ES-I3 (cell line): ENCODE results near the gene ZFP30.
A peak's percentile ranks its signal among the peaks of the same experiment; 100 is the strongest.
"Not testable (repeated sequence)": the region's sequence is repeated elsewhere in the genome, so short reads cannot be mapped to it uniquely, and the experiment has no call there.

ENCODE experiments used
- H3K36me3 ChIP-seq: 2 replicates; pipeline ENCODE4 v1.6.1; 2013; ENCODE audit warnings: mild to moderate bottlenecking, low read length, control low read depth, moderate library complexity; ENCODE audit not compliant: insufficient read depth
- H3K4me1 ChIP-seq: 2 replicates; pipeline ENCODE4 v1.6.1; 2013; ENCODE audit warnings: mild to moderate bottlenecking, control low read depth, low read length; ENCODE audit not compliant: insufficient read depth
- H3K9ac ChIP-seq: 2 replicates; pipeline ENCODE4 v1.6.1; 2013; ENCODE audit warnings: low read depth, mild to moderate bottlenecking, low read length, moderate library complexity
- H3K9me3 ChIP-seq: 2 replicates; pipeline ENCODE4 v1.6.1; 2013; ENCODE audit warnings: mild to moderate bottlenecking, low read length, moderate library complexity; ENCODE audit not compliant: control insufficient read depth, insufficient read depth

Gene ZFP30

DNA sequence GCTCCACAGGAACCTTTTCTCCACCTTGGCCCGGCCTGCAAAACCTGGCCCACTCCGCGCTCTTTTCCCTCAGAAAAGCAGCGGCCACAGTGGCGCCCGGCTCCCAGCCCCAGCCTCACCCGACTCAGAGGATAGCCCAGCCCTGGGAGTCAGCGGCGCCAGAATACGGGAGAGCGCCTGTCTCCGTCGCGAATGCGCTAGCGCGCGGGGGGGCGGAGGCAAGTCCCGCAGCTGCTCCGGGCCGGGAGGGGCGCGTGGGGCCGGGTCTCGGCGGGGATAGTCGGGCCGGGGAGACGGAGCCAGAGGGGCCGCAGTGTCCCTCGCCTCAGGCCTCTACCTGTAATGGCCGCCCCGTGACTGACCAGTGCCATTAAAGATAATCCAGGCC is at the start of gene ZFP30:
ZFP30 (minus strand) TSS at position 165 of the 388 bp plus-strand sequence. CDS start 7,643 bp downstream, outside the sequence.
- Histone ChIP-seq H3K4me1 (no peaks in the 10 kb centered on the region), H3K9me3 (no peaks in the 10 kb centered on the region), H3K36me3 (no peaks in the 10 kb centered on the region), H3K9ac (peak within 1 kb of the TSS; percentile 91)

DNA sequence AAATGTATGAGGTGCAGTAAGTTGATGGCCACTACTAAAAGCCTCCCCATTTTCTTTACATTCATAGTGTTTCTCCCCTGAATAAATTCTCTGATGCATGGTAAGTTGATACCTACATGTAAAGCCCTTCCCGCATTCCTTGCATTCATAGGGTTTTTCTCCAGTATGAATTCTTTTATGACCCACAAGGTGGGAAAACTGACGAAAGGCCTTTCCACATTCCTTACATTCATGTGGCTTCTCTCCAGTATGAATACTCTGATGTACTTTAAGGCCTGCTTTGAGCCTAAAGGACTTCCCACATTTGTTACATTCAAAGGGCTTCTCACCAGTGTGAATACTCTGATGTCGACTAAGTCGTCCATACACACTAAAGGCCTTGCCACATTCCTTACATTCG is 43.8 kb upstream of the ZFP30 start:
- Histone ChIP-seq H3K4me1 (no peaks in the 10 kb centered on the region), H3K9me3 (peaks cover 15% of the 10 kb centered on the region; the same call in 1 of the 2 replicates), H3K9ac (no peak overlapping the region), H3K36me3 (peaks cover 16% of the 10 kb centered on the region)

DNA sequence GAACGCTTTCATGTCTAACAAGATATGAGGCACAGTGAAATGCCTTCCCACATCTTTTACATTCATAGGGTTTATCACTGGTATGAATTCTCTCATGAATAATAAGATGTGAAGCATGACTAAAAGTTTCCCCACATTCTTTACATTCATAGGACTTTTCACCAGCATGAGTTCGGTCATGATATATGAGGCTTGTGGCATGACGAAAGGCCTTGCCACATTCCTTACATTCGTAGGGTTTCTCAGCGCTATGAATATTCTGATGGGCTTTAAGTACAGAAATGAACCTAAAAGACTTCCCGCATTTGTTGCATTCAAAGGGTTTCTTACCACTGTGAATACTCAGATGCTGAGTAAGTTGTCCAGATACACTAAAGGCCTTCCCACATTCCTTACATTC is 43.0 kb upstream of the ZFP30 start:
- no peaks in the 10 kb centered on the region for H3K4me1 ChIP-seq
- H3K9ac ChIP-seq: no peak overlapping the region
- H3K9me3 ChIP-seq: peaks cover 15% of the 10 kb centered on the region; the same call in 1 of the 2 replicates
- H3K36me3 ChIP-seq: peaks cover 16% of the 10 kb centered on the region

DNA sequence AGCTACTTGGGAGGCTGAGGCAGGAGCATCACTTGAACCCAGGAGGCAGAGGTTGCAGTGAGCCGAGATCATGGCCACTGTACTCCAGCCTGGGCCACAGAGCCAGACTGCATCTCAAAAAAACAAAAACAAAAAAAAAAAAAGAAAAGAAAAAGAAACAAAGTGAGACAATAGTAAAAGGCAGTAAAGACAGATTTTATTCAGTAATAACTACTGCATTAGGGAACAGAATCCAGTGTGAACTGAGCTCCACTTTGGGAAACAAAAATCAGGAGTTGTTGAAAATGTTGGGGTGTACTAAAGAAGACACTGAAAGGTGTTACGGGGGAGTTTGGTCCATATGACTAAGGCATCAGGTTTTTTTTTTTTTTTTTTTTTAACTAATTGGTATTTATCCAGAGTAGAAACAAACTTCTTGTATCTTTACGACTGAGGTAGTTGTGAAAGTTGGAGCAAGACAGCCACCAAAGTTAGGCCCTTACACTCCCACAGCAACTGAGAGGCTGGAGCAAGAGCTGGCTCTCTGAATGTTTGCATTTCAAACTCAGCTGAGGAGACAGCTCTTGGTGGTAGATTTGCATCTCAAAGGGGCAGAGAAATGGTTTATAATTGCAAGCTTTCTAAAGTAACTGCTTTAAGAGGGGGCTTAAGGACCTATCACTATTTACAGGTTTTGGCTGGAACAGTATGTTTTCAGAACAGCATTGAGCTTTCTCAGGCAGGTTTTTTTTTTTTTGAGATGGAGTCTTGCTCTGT is 40.1 kb upstream of the ZFP30 start:
- Histone ChIP-seq H3K9me3 (peaks cover 15% of the 10 kb centered on the region), H3K36me3 (peaks cover 16% of the 10 kb centered on the region), H3K9ac (no peak overlapping the region), H3K4me1 (no peaks in the 10 kb centered on the region)

DNA sequence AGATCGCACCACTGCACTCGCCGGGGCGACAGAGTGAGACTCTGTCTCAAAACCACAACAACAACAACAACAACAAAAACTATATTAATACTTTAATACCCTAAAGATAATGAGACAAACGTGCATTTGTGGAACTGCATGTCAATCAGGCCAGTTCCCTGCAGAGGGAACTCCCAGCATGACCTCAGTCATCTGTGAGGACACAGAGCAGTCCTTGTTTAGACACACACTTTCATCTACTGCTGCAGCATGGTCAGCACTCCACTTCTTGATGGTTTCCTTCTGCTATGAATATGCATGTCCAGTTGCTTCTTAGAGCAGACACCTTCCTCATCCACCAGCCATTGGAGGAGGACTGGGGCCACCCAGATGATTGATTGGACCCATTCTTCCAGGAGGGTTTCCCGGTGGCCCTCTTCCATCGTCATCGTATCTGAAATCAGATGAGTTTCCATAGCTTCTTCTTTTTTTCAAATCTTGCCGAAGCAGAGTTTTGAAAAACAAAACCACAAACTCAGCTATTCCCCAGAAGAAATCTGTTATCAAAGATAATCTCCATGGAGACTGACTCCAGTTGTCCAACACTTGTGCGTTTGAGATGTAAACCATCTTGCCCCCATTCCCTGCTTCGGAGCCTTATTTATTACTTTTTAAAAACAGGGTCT is 37.8 kb upstream of the ZFP30 start:
- Histone ChIP-seq H3K9me3 (peaks cover 3% of the 10 kb centered on the region), H3K4me1 (no peaks in the 10 kb centered on the region), H3K36me3 (peaks cover under 1% of the 10 kb centered on the region), H3K9ac (no peak overlapping the region)

DNA sequence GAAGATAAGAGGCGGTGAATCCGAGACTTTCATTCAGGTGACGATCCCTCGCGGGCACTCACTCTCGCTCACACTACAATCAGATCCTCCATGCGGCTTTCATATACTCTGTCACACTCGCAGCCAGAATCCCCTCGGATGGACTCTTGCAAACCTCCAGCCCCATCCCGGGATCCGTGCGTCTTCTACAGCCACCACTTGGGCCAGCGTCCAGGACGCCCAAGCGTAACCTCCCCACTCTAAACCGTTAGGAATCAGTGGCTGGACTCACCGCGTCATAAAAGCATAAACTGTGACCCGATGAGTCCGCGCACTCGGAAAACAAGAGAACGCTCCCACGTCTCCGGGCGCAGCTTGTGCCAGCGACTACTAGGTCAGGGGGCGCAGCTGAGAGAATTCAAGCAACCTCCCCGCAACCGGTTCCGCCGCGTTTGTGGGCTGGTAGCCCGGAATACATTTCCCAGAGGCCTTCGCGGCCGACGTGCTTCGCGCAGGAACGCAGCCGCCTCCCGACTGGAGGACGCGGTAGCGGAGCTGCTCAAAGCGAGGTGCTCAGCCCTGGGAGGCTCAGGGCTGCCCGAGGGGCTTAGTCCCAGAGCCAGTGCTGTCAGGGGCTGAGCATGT is 36.7 kb upstream of the ZFP30 start:
- Histone ChIP-seq H3K9me3 (no peaks in the 10 kb centered on the region; the same call in 1 of the 2 replicates), H3K9ac (peak overlapping the region; percentile 70), H3K4me1 (no peaks in the 10 kb centered on the region), H3K36me3 (no peaks in the 10 kb centered on the region)

DNA sequence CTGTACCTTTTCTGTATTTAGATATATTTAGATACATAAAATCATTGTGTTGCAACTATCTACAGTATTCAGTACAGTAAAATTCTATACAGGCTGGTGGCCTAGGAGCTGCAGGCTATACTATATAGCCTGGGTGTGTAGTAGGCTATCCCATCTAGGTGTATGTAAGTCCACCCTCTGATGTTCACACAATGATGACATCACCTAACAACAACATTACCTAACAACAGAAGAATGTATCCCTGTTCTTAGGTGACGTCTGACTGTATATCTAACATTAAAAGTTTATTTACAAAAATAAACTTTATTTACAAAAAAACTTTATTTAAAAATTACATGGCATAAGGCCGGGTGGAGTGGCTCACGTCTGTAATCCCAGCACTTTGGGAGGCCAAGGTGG is 28.3 kb upstream of the ZFP30 start:
- H3K9me3 ChIP-seq: peaks cover 4% of the 10 kb centered on the region; the same call in 1 of the 2 replicates
- no peaks in the 10 kb centered on the region for H3K4me1 ChIP-seq
- H3K9ac ChIP-seq: no peak overlapping the region
- H3K36me3 ChIP-seq: no peaks in the 10 kb centered on the region

DNA sequence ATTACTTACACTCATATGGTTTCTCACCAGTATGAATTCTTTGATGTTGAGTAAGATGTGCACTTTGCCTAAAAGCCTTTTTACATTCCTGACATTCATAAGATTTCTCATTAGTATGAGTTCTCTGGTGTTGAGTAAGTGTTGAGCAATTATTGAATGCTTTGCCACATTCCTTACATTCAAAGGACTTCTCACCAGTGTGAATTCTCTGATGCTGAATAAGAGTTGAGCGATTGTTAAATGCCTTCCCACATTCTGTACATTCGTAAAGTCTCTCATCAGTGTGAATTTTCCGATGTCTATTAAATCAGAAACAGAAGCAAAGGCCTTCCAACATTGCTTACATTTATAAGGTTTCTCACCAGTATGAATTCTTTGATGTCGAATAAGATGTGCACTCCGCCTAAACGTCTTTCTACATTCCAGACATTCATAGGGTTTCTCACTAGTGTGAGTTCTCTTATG is 14.2 kb upstream of the ZFP30 start:
- Histone ChIP-seq H3K9me3 (peaks cover 18% of the 10 kb centered on the region), H3K9ac (no peak overlapping the region), H3K36me3 (no peaks in the 10 kb centered on the region), H3K4me1 (no peaks in the 10 kb centered on the region)

DNA sequence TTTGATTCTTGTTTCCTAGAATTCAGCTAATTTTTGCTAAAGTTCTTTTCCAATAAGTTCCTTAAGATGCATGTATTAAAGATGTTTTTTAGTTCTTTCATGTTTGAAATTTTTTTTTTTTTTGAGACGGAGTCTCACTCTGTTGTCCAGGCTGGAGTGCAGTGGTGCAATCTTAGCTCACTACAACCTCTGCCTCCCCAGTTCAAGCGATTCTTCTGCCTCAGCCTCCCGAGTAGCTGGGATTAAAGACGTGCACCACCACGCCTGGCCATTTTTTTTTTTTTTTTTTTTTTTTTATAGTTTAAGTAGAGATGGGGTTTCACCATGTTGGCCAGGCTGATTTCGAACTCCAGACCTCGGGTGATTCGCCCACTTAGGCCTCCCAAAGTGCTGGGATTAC is 1.9 kb upstream of the ZFP30 start:
- not testable (repeated sequence) for H3K36me3 ChIP-seq, H3K9ac ChIP-seq, H3K9me3 ChIP-seq, H3K4me1 ChIP-seq

DNA sequence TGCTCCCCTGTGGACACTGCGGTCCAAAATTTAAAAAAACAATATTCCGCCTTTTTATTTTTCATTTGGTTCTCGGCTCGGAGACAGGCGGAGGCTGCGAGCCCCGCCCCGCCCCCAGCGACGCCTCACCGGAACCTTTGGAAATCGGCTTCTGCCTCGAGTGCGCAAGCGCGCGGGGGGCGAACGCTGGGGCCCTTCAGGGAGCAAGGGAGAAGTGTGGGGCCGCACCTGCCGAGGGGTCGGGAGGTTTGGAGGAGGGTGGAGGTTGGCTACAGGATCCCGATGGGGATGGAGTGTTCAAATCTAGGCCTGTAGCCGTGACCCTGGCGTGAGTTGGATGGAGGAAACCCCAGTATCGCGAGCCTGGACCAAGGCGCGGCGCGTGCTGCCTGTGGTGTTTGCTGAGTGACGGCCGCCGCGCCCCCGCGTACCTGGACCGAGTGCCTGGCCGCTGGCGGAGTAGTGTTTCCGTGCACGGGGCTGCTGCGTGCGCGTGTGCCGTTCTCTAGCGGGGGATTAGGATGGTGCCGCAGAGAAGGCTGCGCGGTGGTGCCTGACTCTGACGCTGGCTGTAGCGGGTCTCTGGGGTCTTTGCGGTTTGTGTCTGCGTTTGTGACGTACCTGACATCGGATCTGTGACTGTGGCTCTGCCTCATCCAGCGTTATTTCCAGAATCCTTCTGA is 565 bp upstream of the ZFP30 start:
- Histone ChIP-seq H3K9ac (peak overlapping the region; percentile 91), H3K36me3 (no peaks in the 10 kb centered on the region), H3K9me3 (no peaks in the 10 kb centered on the region), H3K4me1 (no peaks in the 10 kb centered on the region)

DNA sequence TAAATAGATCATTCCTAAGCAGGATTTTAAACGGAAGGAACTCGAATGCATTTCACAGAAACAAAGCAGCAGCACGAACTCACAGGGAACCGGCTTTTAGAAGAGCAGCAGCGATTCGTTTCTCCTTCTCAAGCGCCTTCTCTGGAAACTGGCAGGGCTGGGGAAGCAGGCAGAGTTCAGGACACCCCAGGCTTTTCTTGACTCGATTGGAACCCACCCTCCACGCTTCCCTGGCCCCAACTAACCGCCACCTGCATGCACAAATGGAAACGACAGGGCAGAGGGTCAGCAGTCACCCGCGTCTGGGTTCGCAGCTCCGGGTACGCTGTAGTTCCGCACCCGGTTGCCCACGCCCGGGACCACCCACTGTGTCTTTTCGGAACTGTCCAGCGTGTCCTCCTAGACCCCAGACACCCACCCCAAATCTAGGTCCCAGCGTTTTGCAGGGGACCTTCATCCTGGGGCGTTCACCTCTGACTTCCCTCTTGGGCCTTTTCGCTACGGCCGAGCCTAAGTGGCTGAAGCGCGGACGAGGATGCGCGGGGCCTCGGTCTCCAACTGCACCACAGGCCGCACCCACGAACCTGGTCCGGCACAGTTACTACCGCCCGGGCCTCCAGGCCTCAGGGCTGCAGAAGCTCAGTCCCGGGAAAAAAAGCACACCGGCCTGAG is 500 bp downstream of the ZFP30 start:
- Histone ChIP-seq H3K9ac (peak overlapping the region; percentile 91), H3K4me1 (no peaks in the 10 kb centered on the region), H3K36me3 (no peaks in the 10 kb centered on the region), H3K9me3 (no peaks in the 10 kb centered on the region)

DNA sequence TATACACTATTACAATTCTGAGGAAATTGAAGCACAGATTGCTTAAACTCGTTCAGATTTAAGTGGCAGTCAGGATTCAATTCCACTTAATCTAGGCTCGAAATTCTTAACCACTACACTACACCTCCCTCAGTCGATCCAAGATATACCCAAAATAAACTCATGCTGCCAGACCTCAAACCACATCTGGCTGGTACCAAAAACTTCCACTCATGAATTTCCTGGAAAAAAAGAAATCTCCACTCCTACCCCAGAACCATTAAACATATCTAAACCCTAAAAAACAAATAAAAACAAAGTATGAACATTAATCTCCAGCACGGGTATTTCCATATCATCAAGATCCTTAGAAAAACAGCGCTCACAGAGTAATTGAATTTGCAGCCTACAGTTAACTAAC is 1.1 kb downstream of the ZFP30 start:
- H3K4me1 ChIP-seq: no peaks in the 10 kb centered on the region
- H3K9ac ChIP-seq: peak overlapping the region; percentile 91
- H3K9me3 ChIP-seq: no peaks in the 10 kb centered on the region
- H3K36me3 ChIP-seq: no peaks in the 10 kb centered on the region

DNA sequence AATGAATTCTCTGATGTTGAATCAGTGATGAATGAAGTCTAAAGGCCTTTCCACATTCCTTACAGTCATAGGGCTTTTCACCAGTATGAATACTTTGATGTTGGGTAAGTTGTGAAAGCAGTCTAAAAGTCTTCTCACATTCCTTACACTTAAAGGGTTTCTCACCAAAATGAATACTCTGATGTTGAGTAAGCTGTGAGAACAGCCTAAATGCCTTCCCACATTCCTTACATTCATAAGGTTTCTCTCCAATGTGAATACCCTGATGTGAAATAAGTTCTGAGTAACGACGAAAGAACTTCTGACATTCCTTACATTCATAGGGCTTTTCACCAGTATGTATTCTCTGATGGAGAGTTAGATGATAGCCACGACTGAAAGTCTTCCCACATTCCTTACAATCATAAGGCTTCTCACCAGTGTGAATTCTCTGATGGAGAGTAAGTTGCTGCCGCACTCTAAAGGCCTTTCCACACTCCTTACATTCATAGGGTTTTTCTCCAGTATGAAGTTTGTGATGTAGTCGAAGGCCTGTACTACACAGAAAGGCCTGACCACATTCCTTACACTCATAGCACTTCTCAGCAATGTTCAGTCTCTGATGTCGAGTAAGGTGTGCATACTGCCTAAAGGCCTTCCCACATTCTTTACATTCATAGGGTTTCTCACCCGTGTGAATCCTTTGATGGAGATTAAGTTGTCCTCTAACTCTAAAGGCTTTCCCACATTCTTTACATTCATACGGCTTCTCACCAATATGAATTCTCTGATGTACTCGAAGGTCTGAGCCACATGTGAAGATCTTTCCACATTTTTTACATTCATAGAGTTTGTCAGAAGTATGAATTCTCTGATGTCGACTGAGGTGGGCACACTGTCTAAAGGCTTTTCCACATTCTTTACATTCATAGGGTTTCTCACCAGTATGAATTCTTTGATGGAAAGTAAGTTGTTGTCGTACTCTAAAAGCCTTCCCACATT is 19.9 kb downstream of the ZFP30 start:
- peaks cover 37% of the 10 kb centered on the region for H3K9me3 ChIP-seq
- no peak overlapping the region for H3K9ac ChIP-seq
- H3K36me3 ChIP-seq: peaks cover 7% of the 10 kb centered on the region; the same call in 1 of the 2 replicates
- no peaks in the 10 kb centered on the region for H3K4me1 ChIP-seq
